Endodermal cell (in vitro differentiated cells): ENCODE data around the gene AFF3. TPM values are rescaled to one million over a fixed set of nuclear protein-coding genes. Genes with fewer than 3 reads are reported as not detected.

Experiments used
- DNase-seq: peaks from one replicate; pipeline ENCODE4 v3.0.0-alpha.2; 2017
- H3K27ac ChIP-seq: 2 replicates; pipeline ENCODE4 v1.5.1; 2013; ENCODE audit warnings: mild to moderate bottlenecking, low read depth, low read length, moderate library complexity
- H3K27me3 ChIP-seq: 2 replicates; pipeline ENCODE4 v1.6.1; 2013; ENCODE audit warnings: mild to moderate bottlenecking, low read length, moderate library complexity; ENCODE audit not compliant: insufficient read depth, control insufficient read depth, poor library complexity, severe bottlenecking
- H3K36me3 ChIP-seq: 2 replicates; pipeline ENCODE4 v1.7.0; 2013; ENCODE audit warnings: mild to moderate bottlenecking, low read length, moderate library complexity; ENCODE audit not compliant: control insufficient read depth, insufficient read depth
- H3K4me1 ChIP-seq: one replicate; pipeline ENCODE4 v1.7.0; 2013; ENCODE audit warnings: low read length; ENCODE audit not compliant: control insufficient read depth, insufficient read depth
- H3K4me3 ChIP-seq: 2 replicates; pipeline ENCODE4 v1.5.1; 2013; ENCODE audit warnings: mild to moderate bottlenecking, low read length, moderate library complexity
- H3K9ac ChIP-seq: 2 replicates; pipeline ENCODE4 v1.6.1; 2013; ENCODE audit warnings: mild to moderate bottlenecking, low read length, moderate library complexity; ENCODE audit not compliant: poor library complexity, severe bottlenecking; ENCODE audit errors: extremely low read depth
- H3K9me3 ChIP-seq: 2 replicates; pipeline ENCODE4 v1.6.1; 2013; ENCODE audit warnings: mild to moderate bottlenecking, low read length, moderate library complexity; ENCODE audit not compliant: control insufficient read depth
- H3K27ac Mint-ChIP-seq: 2 replicates; pipeline ENCODE4 v1.8.0; 2020; ENCODE audit warnings: mixed read lengths
- H3K27me3 Mint-ChIP-seq: 2 replicates; pipeline ENCODE4 v1.8.0; 2021; ENCODE audit warnings: mild to moderate bottlenecking, mixed read lengths; ENCODE audit not compliant: insufficient read depth
- H3K36me3 Mint-ChIP-seq: 2 replicates; pipeline ENCODE4 v1.8.0; 2020; ENCODE audit warnings: low read depth, mixed read lengths
- H3K4me1 Mint-ChIP-seq: 2 replicates; pipeline ENCODE4 v1.8.0; 2020; ENCODE audit warnings: mixed read lengths
- H3K4me3 Mint-ChIP-seq: 2 replicates; pipeline ENCODE4 v1.8.0; 2020; ENCODE audit warnings: mild to moderate bottlenecking, moderate library complexity, mixed read lengths
- H3K9me3 Mint-ChIP-seq: 2 replicates; pipeline ENCODE4 v1.8.0; 2020; ENCODE audit warnings: mild to moderate bottlenecking, mixed read lengths
- WGBS, 2 experiments: methylation state at CpG; one replicate each; pipeline versions ENCODE4 v1.1.5 to v1.1.7; 2013; ENCODE audit warnings: missing lambda C conversion rate in 2 of 2, mixed read lengths in 1 of 2; ENCODE audit not compliant: insufficient coverage in 1 of 2, insufficient read length in 1 of 2; 5-methylcytosine and 5-hydroxymethylcytosine counted together
- total RNA-seq, 2 donors: library from RNA; stranded (reverse); fragmentation: NEBNext Ultra II Directional in 1 of 2; extraction: Animal tissue kit (Norgen Biotek cat#: 25700) in 1 of 2; gene quantifications; 2 replicates in 1 of 2; 3 replicates in 1 of 2; pipeline ENCODE4 v1.2.1, GENCODE V29; 2021
- TF ChIP-seq, protein P1 (sequence below): fragments of 200-600 bp; sonication (generic); conservative IDR thresholded peaks from 2 replicates; pipeline ENCODE4 v1.5.0; 2021; ENCODE audit warnings: antibody characterized with exemption, mild to moderate bottlenecking

The AFF3 gene
- total RNA-seq, 2 donors from 2014 or later = 0.62 to 0.73 TPM

DNA sequence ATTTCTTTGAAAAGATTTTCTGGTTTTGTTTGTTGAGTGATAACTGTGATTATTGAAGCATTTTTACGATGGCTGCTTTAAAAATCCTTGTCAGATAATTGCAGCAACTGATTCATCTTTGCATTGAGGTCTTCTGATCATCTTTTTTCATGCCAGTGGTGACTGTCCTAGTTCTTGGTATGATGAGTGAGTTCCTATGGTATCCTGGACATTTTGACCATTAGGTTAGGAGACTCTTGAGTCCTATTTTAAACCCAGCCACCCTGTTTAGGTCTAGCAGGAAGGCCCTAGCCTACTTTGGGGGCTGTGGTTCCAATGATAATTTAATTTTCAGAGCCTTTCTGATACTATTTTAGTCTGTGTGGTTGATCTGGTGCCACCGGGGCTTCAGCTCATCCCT lies 579.9 kb downstream of the AFF3 start:
- no peaks in the 10 kb centered on the region for H3K9me3 Mint-ChIP-seq
- H3K27me3 Mint-ChIP-seq = peaks cover 21% of the 10 kb centered on the region
- Histone ChIP-seq H3K9me3 (no peaks in the 10 kb centered on the region), H3K9ac (no peak overlapping the region), H3K4me1 (no peaks in the 10 kb centered on the region), H3K27me3 (peaks cover 50% of the 10 kb centered on the region), H3K36me3 (no peaks in the 10 kb centered on the region), H3K4me3 (no peak overlapping the region), H3K27ac (no peak overlapping the region)
- no peaks in the 10 kb centered on the region for H3K36me3 Mint-ChIP-seq
- no peak for DNase-seq
- H3K27ac Mint-ChIP-seq = no peak overlapping the region
- H3K4me3 Mint-ChIP-seq = no peak overlapping the region
- WGBS, 2 experiments = 94 to 100% methylated on average over 1 to 2 of the region's 2 CpGs
- TF ChIP-seq, protein P1, sequence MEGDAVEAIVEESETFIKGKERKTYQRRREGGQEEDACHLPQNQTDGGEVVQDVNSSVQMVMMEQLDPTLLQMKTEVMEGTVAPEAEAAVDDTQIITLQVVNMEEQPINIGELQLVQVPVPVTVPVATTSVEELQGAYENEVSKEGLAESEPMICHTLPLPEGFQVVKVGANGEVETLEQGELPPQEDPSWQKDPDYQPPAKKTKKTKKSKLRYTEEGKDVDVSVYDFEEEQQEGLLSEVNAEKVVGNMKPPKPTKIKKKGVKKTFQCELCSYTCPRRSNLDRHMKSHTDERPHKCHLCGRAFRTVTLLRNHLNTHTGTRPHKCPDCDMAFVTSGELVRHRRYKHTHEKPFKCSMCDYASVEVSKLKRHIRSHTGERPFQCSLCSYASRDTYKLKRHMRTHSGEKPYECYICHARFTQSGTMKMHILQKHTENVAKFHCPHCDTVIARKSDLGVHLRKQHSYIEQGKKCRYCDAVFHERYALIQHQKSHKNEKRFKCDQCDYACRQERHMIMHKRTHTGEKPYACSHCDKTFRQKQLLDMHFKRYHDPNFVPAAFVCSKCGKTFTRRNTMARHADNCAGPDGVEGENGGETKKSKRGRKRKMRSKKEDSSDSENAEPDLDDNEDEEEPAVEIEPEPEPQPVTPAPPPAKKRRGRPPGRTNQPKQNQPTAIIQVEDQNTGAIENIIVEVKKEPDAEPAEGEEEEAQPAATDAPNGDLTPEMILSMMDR = no peak
- no peaks in the 10 kb centered on the region for H3K4me1 Mint-ChIP-seq

DNA sequence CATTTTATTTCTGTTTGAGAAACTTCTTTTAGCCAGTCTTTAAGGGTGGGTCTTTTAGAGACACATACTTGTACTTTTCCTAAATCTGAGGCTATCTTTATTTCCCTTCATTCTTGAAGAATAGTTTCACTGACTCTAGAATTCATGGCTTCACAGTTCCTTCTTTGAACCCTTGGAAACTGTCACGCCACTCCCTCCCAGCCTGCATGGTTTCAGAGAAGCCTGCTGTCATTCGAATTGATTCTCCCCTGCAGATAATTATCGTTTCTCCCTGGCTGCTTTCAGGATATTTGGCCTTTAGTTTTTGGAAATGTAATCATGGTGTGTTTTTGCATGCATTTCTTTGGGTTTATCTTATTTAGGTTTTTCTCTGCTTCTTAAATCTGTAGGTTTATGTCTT lies 580.6 kb downstream of the AFF3 start:
- H3K27ac Mint-ChIP-seq = no peak overlapping the region
- no peak overlapping the region for H3K4me3 Mint-ChIP-seq
- Histone ChIP-seq H3K27me3 (peaks cover 50% of the 10 kb centered on the region), H3K9ac (no peak overlapping the region), H3K27ac (no peak overlapping the region), H3K9me3 (no peaks in the 10 kb centered on the region), H3K4me3 (no peak overlapping the region), H3K4me1 (no peaks in the 10 kb centered on the region), H3K36me3 (no peaks in the 10 kb centered on the region)
- H3K36me3 Mint-ChIP-seq = no peaks in the 10 kb centered on the region
- DNase-seq = no peak
- peaks cover 19% of the 10 kb centered on the region for H3K27me3 Mint-ChIP-seq
- WGBS, 2 experiments = 59 to 83% methylated on average over 3 of the region's 3 CpGs
- H3K4me1 Mint-ChIP-seq = no peaks in the 10 kb centered on the region
- H3K9me3 Mint-ChIP-seq = no peaks in the 10 kb centered on the region
- TF ChIP-seq, protein P1 = no peak

DNA sequence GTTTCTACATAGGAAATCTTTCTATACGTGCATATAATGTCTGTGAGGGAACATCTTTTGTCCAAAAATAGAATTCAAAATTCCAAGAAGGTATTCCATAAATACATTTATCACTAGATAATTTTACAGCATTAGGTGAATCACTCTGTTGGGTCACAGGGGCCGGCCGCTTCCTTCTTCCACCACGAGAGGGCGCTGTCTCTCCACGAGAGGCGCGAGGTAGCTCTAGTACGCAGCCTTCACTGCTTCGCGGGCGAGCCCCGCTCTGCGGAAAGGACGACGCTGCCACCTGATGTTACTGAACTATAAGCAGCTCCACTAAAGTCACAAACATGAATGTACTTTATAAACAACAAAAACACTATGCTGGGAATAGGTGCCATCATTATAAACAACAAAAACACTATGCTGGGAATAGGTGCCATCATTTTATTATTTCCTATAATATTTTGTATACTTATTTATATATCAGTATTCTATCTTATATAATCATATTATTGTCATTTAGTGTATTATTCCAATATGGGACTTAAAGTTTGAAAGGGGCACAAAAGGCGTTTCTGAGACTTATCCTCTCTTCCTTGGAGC lies 583.2 kb downstream of the AFF3 start:
- H3K4me1 Mint-ChIP-seq = peaks cover 2% of the 10 kb centered on the region
- Histone ChIP-seq H3K27me3 (peaks cover 49% of the 10 kb centered on the region), H3K9me3 (no peaks in the 10 kb centered on the region), H3K36me3 (no peaks in the 10 kb centered on the region), H3K9ac (no peak overlapping the region), H3K4me1 (no peaks in the 10 kb centered on the region), H3K27ac (no peak overlapping the region), H3K4me3 (no peak overlapping the region)
- H3K9me3 Mint-ChIP-seq = no peaks in the 10 kb centered on the region
- no peaks in the 10 kb centered on the region for H3K36me3 Mint-ChIP-seq
- TF ChIP-seq, protein P1 = peak; percentile 98
- H3K4me3 Mint-ChIP-seq = no peak overlapping the region
- H3K27me3 Mint-ChIP-seq = peaks cover 35% of the 10 kb centered on the region
- no peak overlapping the region for H3K27ac Mint-ChIP-seq
- 3 to 20% methylated on average over 1 to 16 of the region's 17 CpGs for WGBS, 2 experiments
- DNase-seq = peak; percentile 95
